ENCODE measurements around the gene LRRC2.

- no peak for TF ChIP-seq POLR2A (IDR thresholded peaks at IDR 0.05; ENCODE audit: low read length)
- TF ChIP-seq GATA1 (IDR thresholded peaks at IDR 0.05; ENCODE audit: low read depth, low read length), result no peak
These were observed 10.8 kb upstream of the LRRC2 start for GRCh38 chr3:46576879-46577278.

Measured in erythroblast (primary cell).